Measurements from ENCODE around the gene SYK.

Gene SYK

GRCh38 chr9:90939351-90939750 lies 137.7 kb downstream of the SYK start:
- DNase-seq (ENCODE audit: insufficient read length, low spot score) = no peak
- no peak for TF ChIP-seq TAF1 (IDR thresholded peaks at IDR 0.05; ENCODE audit: low read depth, low read length)
- TF ChIP-seq PAX5 (IDR thresholded peaks at IDR 0.05; ENCODE audit: insufficient read depth, low read length, severe bottlenecking) = no peak
- no peak for TF ChIP-seq POLR2AphosphoS5 (IDR thresholded peaks at IDR 0.05; ENCODE audit: low read depth, low read length)
- no peak for TF ChIP-seq SPI1 (IDR thresholded peaks at IDR 0.05; ENCODE audit: low read depth, low read length)
- no peak for TF ChIP-seq POLR2A (IDR thresholded peaks at IDR 0.05; ENCODE audit: low read depth, low read length)
- TF ChIP-seq POU2F2 (IDR thresholded peaks at IDR 0.05; ENCODE audit: low read depth, low read length) = no peak
- no peak for FAIRE-seq

GRCh38 chr9:90940280-90940679 lies 138.7 kb downstream of the SYK start:
- DNase-seq (ENCODE audit: insufficient read length, low spot score) (no peak), FAIRE-seq (no peak)
- TF ChIP-seq SPI1 (IDR thresholded peaks at IDR 0.05; ENCODE audit: low read depth, low read length) (no peak), TAF1 (IDR thresholded peaks at IDR 0.05; ENCODE audit: low read depth, low read length) (no peak), POLR2AphosphoS5 (IDR thresholded peaks at IDR 0.05; ENCODE audit: low read depth, low read length) (no peak), POU2F2 (IDR thresholded peaks at IDR 0.05; ENCODE audit: low read depth, low read length) (no peak), POLR2A (IDR thresholded peaks at IDR 0.05; ENCODE audit: low read depth, low read length) (no peak), PAX5 (IDR thresholded peaks at IDR 0.05; ENCODE audit: insufficient read depth, low read length, severe bottlenecking) (no peak)

GRCh38 chr9:90941661-90942060 lies 140.0 kb downstream of the SYK start:
- DNase-seq (ENCODE audit: insufficient read length, low spot score) (no peak), FAIRE-seq (no peak)
- TF ChIP-seq POU2F2 (IDR thresholded peaks at IDR 0.05; ENCODE audit: low read depth, low read length) (no peak), TAF1 (IDR thresholded peaks at IDR 0.05; ENCODE audit: low read depth, low read length) (no peak), SPI1 (IDR thresholded peaks at IDR 0.05; ENCODE audit: low read depth, low read length) (no peak), POLR2AphosphoS5 (IDR thresholded peaks at IDR 0.05; ENCODE audit: low read depth, low read length) (no peak), PAX5 (IDR thresholded peaks at IDR 0.05; ENCODE audit: insufficient read depth, low read length, severe bottlenecking) (no peak), POLR2A (IDR thresholded peaks at IDR 0.05; ENCODE audit: low read depth, low read length) (no peak)

- TF ChIP-seq TAF1 (IDR thresholded peaks at IDR 0.05; ENCODE audit: low read depth, low read length) (no peak), POLR2A (IDR thresholded peaks at IDR 0.05; ENCODE audit: low read depth, low read length) (no peak), POU2F2 (IDR thresholded peaks at IDR 0.05; ENCODE audit: low read depth, low read length) (no peak), PAX5 (IDR thresholded peaks at IDR 0.05; ENCODE audit: insufficient read depth, low read length, severe bottlenecking) (no peak)
- no peak for FAIRE-seq
- no peak for DNase-seq (ENCODE audit: insufficient read length, low spot score)
Observed at GRCh38 chr9:90942555-90942954, 140.9 kb downstream of the SYK start.

- DNase-seq (ENCODE audit: insufficient read length, low spot score) (no peak), FAIRE-seq (no peak)
- TF ChIP-seq PAX5 (IDR thresholded peaks at IDR 0.05; ENCODE audit: insufficient read depth, low read length, severe bottlenecking) (no peak), TAF1 (IDR thresholded peaks at IDR 0.05; ENCODE audit: low read depth, low read length) (no peak)
Observed at GRCh38 chr9:90943341-90943740, 141.7 kb downstream of the SYK start.

- FAIRE-seq = no peak
Observed at GRCh38 chr9:90945336-90945735, 143.7 kb downstream of the SYK start.

GRCh38 chr9:90946982-90947381 lies 145.4 kb downstream of the SYK start:
- TF ChIP-seq SPI1 (IDR thresholded peaks at IDR 0.05; ENCODE audit: low read depth, low read length) = no peak
- TF ChIP-seq POLR2A (IDR thresholded peaks at IDR 0.05; ENCODE audit: low read depth, low read length) = no peak
- no peak for TF ChIP-seq PAX5 (IDR thresholded peaks at IDR 0.05; ENCODE audit: insufficient read depth, low read length, severe bottlenecking)
- no peak for TF ChIP-seq POLR2AphosphoS5 (IDR thresholded peaks at IDR 0.05; ENCODE audit: low read depth, low read length)
- TF ChIP-seq POU2F2 (IDR thresholded peaks at IDR 0.05; ENCODE audit: low read depth, low read length) = no peak
- no peak for FAIRE-seq
- no peak for DNase-seq (ENCODE audit: insufficient read length, low spot score)

More at GRCh38 chr9:90945336-90945735, 143.7 kb downstream of the SYK start:
- DNase-seq (ENCODE audit: insufficient read length, low spot score) = no peak
- no peak for TF ChIP-seq POLR2AphosphoS5 (IDR thresholded peaks at IDR 0.05; ENCODE audit: low read depth, low read length)
- no peak for TF ChIP-seq TAF1 (IDR thresholded peaks at IDR 0.05; ENCODE audit: low read depth, low read length)
- no peak for TF ChIP-seq POU2F2 (IDR thresholded peaks at IDR 0.05; ENCODE audit: low read depth, low read length)
- TF ChIP-seq SPI1 (IDR thresholded peaks at IDR 0.05; ENCODE audit: low read depth, low read length) = no peak
- no peak for TF ChIP-seq POLR2A (IDR thresholded peaks at IDR 0.05; ENCODE audit: low read depth, low read length)
- TF ChIP-seq PAX5 (IDR thresholded peaks at IDR 0.05; ENCODE audit: insufficient read depth, low read length, severe bottlenecking) = no peak

Data from GM12891 (cell line).